SK-N-MC (cell line): ENCODE measurements around the gene SLC39A11.

Source experiments
- EZH2 ChIP-seq: fragments of 200-600 bp; sonication (generic); IDR thresholded peaks from one replicate; pipeline ENCODE4 v1.6.1; 2017; ENCODE audit warnings: antibody characterized with exemption
- FOXP2 ChIP-seq: optimal IDR thresholded peaks from 2 replicates; pipeline ENCODE3; 2011; ENCODE audit warnings: mild to moderate bottlenecking, moderate library complexity; ENCODE audit not compliant: insufficient read depth; ENCODE audit errors: extremely low read length, control extremely low read depth
- POLR2AphosphoS5 ChIP-seq: IDR thresholded peaks from 2 replicates; pipeline ENCODE4 v1.6.1; 2012; ENCODE audit warnings: mild to moderate bottlenecking, low read depth, low read length, borderline replicate concordance

GRCh38 chr17:72952220-72952619 is 140.3 kb downstream of the SLC39A11 start:
- no peak for TF ChIP-seq EZH2
- no peak for TF ChIP-seq POLR2AphosphoS5
- no peak for TF ChIP-seq FOXP2
